AG04450 (cell line): ENCODE results near the gene CUZD1. TPM values are rescaled to one million over a fixed set of nuclear protein-coding genes. Genes with fewer than 3 reads are reported as not detected.

ENCODE experiments used
- CTCF ChIA-PET: fragments of 300-600, 350-600 bp; formaldehyde crosslinking; extraction: SDS; loops from one replicate; lab custom pipeline; 2022; ENCODE audit warnings: antibody characterized with exemption, inconsistent platforms; lab: Charles Lee
- POLR2A ChIA-PET: fragments of 350-600 bp; formaldehyde crosslinking; extraction: SDS; loops from one replicate; lab custom pipeline; 2021; ENCODE audit warnings: antibody characterized with exemption, inconsistent platforms; lab: Yijun Ruan, JAX
- DNase-seq: peaks from one replicate; pipeline ENCODE4 v3.0.0-alpha.2; 2011; ENCODE audit warnings: low read depth, low spot score
- H3K27ac ChIP-seq: one replicate; pipeline ENCODE4 v1.5.1; 2012; ENCODE audit warnings: low read depth, low read length, control low read depth
- H3K27me3 ChIP-seq: one replicate; pipeline ENCODE4 v1.6.0; 2012; ENCODE audit warnings: low read length; ENCODE audit not compliant: control insufficient read depth, insufficient read depth
- H3K4me3 ChIP-seq: 2 replicates; pipeline ENCODE4 v1.5.1; 2011; ENCODE audit warnings: mild to moderate bottlenecking, low read depth, low read length, control low read depth
- H3K9me3 ChIP-seq: 2 replicates; pipeline ENCODE4 v1.5.1; 2012; ENCODE audit warnings: low read length; ENCODE audit not compliant: control insufficient read depth, insufficient read depth
- CTCF ChIP-seq: IDR thresholded peaks from 2 replicates; pipeline ENCODE4 v1.5.1; 2011; ENCODE audit warnings: low read depth, low read length, control low read depth, inconsistent platforms
- polyA plus RNA-seq: library from polyadenylated mRNA; depleted of rRNA; stranded (reverse); fragments of >200 nt; gene quantifications from 2 replicates; pipeline ENCODE4 v1.2.3, GENCODE V29; 2011

Gene CUZD1
- polyA plus RNA-seq, 1 experiment: 1.5 TPM

GRCh38 chr10:122839505-122839904 lies 6.2 kb downstream of the CUZD1 start:
- TF ChIP-seq CTCF: no peak
- H3K27ac ChIP-seq: no peak overlapping the region
- CTCF ChIA-PET: no interaction called here
- DNase-seq: no peak
- no peaks in the 10 kb centered on the region for H3K27me3 ChIP-seq
- no peak overlapping the region for H3K4me3 ChIP-seq
- POLR2A ChIA-PET: no interaction called here
- H3K9me3 ChIP-seq: no peaks in the 10 kb centered on the region

- no peaks in the 10 kb centered on the region for H3K9me3 ChIP-seq
- H3K27ac ChIP-seq: no peak overlapping the region
- no peaks in the 10 kb centered on the region for H3K27me3 ChIP-seq
- ChIA-PET POLR2A (no interaction called here), CTCF (no interaction called here)
- TF ChIP-seq CTCF: no peak
- no peak overlapping the region for H3K4me3 ChIP-seq
- DNase-seq: no peak
Measured at GRCh38 chr10:122838880-122839279, 6.8 kb downstream of the CUZD1 start.

GRCh38 chr10:122835908-122836307 lies 9.7 kb downstream of the CUZD1 start:
- no peak for TF ChIP-seq CTCF
- Histone ChIP-seq H3K27me3 (no peaks in the 10 kb centered on the region), H3K27ac (no peak overlapping the region), H3K4me3 (no peak overlapping the region), H3K9me3 (no peaks in the 10 kb centered on the region)
- ChIA-PET CTCF (no interaction called here), POLR2A (no interaction called here)
- no peak for DNase-seq

GRCh38 chr10:122830965-122831353 lies 14.7 kb downstream of the CUZD1 start:
- Histone ChIP-seq H3K9me3 (no peaks in the 10 kb centered on the region), H3K27me3 (peaks cover 4% of the 10 kb centered on the region), H3K27ac (no peak overlapping the region), H3K4me3 (no peak overlapping the region)
- CTCF ChIA-PET: no interaction called here
- no peak for TF ChIP-seq CTCF
- POLR2A ChIA-PET: no interaction called here
- no peak for DNase-seq

- no peak for DNase-seq
- ChIA-PET POLR2A (no interaction called here), CTCF (no interaction called here)
- no peaks in the 10 kb centered on the region for H3K9me3 ChIP-seq
- H3K27me3 ChIP-seq: peaks cover 5% of the 10 kb centered on the region
- no peak for TF ChIP-seq CTCF
- no peak overlapping the region for H3K4me3 ChIP-seq
- no peak overlapping the region for H3K27ac ChIP-seq
Measured at GRCh38 chr10:122830273-122830964, 15.2 kb downstream of the CUZD1 start.
